Ascending aorta (tissue), 2 donors: ENCODE data around the gene PTPRN. TPM values are rescaled to one million over a fixed set of nuclear protein-coding genes. Genes with fewer than 3 reads are reported as not detected.
"Not testable (repeated sequence)": the region's sequence is repeated elsewhere in the genome, so short reads cannot be mapped to it uniquely, and the experiment has no call there.

ENCODE experiments used
- DNase-seq, 2 donors: peaks; one replicate each; pipeline ENCODE4 v3.0.0-alpha.2; 2019; ENCODE audit warnings: low spot score in 2 of 2
- H3K27ac ChIP-seq, 2 donors: fragments of 200-600 bp; sonication (generic); one replicate each; pipeline ENCODE4 v1.5.1; 2016 to 2017; ENCODE audit warnings: mild to moderate bottlenecking in 1 of 2
- H3K27me3 ChIP-seq: fragments of 200-600 bp; sonication (generic); one replicate; pipeline ENCODE4 v1.5.1; 2017
- H3K36me3 ChIP-seq, 2 donors: fragments of 200-600 bp; sonication (generic); one replicate each; pipeline ENCODE4 v1.5.1; 2016
- H3K4me1 ChIP-seq, 2 donors: fragments of 200-600 bp; sonication (generic); one replicate each; pipeline ENCODE4 v1.5.1; 2016 to 2017; ENCODE audit warnings: mild to moderate bottlenecking in 1 of 2
- H3K4me3 ChIP-seq, 2 donors: fragments of 200-600 bp; sonication (generic); one replicate each; pipeline ENCODE4 v1.5.1; 2016 to 2017; ENCODE audit warnings: mild to moderate bottlenecking in 1 of 2
- H3K9me3 ChIP-seq, 2 donors: fragments of 200-600 bp; sonication (generic); one replicate each; pipeline ENCODE4 v1.5.1; 2016
- intact Hi-C: fragments of 100-400 bp; cut with DNase I; formaldehyde crosslinking; loops from one replicate; pipeline ENCODE4 v1.15.1; 2023
- total RNA-seq: library from RNA; depleted of rRNA; stranded (reverse); fragments of >200 nt; gene quantifications from one replicate; pipeline ENCODE4 v1.1.0, GENCODE V29; 2016
- TF ChIP-seq, protein P1 (sequence below), 3 experiments: fragments of 200-600 bp in 2 of 3; fragments of 450-650 bp in 1 of 3; sonication (generic) in 2 of 3; IDR thresholded peaks; one replicate each; pipeline ENCODE4 v1.5.1; 2016 to 2019; ENCODE audit warnings: antibody characterized with exemption in 3 of 3, mild to moderate bottlenecking in 1 of 3, moderate library complexity in 1 of 3

The PTPRN gene
- total RNA-seq, 1 donor from 2014 or later: not detected

DNA sequence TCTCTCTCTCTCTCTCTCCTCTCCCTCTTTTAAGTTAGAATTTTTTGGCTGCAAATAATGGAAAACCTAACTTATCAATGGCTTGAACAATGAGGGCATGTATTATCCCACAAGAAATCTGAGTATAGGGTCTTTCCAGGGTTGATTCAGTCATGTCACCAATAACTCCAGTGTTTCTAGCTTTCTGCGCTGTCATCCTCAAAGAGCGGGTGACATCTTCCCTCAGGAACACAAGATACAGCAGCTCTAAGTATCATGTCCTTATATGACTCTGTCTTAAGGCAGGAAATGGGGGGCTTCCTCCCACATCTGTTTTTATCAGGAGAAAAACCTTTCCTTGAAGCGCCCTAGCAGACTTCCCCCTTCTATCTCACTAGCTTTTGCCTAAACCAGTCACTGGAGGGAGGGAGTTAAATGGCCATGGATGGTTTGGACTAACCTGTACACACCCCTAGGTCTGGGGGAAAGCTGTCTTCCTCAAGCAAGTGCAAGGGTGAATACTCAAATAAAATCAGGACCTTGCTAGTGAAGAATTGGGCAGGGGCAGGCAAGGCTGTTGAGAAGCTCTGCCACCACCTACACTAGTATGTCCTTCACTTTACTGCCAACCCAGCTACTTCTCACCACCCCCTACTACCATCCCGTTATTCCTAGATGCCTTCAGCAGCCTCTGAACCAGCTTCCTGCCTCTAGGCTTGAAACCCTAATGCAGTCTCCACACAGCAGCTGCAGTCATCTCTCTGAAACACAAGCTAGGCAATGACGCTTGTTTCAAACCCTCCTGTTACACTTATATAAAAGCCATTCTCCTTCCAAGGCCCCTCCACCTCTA lies 48.0 kb downstream of the PTPRN start:
- H3K27ac ChIP-seq: no peak overlapping the region
- H3K4me3 ChIP-seq: no peak overlapping the region
- no peaks in the 10 kb centered on the region for H3K9me3 ChIP-seq
- TF ChIP-seq, protein P1, sequence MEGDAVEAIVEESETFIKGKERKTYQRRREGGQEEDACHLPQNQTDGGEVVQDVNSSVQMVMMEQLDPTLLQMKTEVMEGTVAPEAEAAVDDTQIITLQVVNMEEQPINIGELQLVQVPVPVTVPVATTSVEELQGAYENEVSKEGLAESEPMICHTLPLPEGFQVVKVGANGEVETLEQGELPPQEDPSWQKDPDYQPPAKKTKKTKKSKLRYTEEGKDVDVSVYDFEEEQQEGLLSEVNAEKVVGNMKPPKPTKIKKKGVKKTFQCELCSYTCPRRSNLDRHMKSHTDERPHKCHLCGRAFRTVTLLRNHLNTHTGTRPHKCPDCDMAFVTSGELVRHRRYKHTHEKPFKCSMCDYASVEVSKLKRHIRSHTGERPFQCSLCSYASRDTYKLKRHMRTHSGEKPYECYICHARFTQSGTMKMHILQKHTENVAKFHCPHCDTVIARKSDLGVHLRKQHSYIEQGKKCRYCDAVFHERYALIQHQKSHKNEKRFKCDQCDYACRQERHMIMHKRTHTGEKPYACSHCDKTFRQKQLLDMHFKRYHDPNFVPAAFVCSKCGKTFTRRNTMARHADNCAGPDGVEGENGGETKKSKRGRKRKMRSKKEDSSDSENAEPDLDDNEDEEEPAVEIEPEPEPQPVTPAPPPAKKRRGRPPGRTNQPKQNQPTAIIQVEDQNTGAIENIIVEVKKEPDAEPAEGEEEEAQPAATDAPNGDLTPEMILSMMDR (IDR thresholded peaks at IDR 0.05): no peak
- H3K4me1 ChIP-seq: no peaks in the 10 kb centered on the region
- intact Hi-C loops: no loop called here
- no peak for DNase-seq
- no peaks in the 10 kb centered on the region for H3K27me3 ChIP-seq
- no peaks in the 10 kb centered on the region for H3K36me3 ChIP-seq

DNA sequence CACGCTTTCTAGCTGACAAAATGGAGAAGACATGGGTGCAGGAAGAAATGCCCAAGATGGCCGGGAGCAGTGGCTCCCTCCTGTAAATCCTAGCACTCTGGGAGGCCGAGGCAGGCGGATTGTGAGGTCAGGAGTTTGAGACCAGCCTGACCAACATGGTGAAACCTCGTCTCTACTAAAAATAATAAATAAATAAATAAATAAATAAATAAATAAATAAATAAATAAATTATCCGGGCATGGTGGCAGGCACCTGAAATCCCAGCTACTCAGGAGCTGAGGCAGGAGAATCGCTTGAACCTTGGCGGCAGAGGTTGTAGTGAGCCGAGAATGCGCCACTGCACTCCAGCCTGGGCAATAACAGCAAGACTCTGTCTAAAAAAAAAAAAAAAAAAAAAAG lies 50.3 kb downstream of the PTPRN start:
- H3K36me3 ChIP-seq, H3K4me3 ChIP-seq, H3K27ac ChIP-seq, intact Hi-C loops, H3K4me1 ChIP-seq, H3K27me3 ChIP-seq, H3K9me3 ChIP-seq, DNase-seq: not testable (repeated sequence)

DNA sequence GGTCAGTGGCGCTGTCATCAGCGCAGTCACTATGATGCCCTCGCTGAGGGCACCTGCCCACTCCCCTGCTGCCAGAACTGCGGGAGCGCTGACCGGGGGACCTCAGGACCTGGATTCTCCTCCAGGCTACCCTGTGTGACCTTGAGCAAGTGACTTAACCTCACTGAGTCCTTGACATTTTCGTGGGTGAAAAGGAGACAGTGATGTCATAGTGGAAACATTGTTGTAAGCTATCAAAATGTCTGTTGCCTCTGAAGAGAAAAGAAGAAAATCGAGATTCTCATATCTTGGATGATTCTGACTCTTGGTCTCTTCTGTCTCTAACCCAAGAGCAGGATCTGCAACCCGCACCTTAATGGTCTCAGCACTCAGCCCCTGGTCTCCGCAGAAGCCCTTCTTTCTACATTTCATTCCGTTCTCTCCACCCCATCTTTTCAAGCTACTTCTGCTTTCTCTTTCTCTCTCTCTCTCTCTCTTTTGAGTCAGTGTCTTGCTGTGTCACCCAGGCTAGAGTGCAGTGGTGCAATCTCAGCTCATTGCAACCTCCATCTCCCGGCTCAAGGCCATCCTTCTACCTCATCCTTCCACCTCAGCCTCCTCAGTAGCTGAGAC lies 54.5 kb downstream of the PTPRN start:
- Histone ChIP-seq H3K4me1 (peaks cover 13 to 34% of the 10 kb centered on the region in 2 donors), H3K27me3 (no peaks in the 10 kb centered on the region), H3K36me3 (peaks cover 0 to 16% of the 10 kb centered on the region in 2 donors), H3K27ac (peak overlapping the region; percentile 96 to 99), H3K4me3 (peak overlapping the region; percentile 70 to 73), H3K9me3 (no peaks in the 10 kb centered on the region)
- DNase-seq: no peak
- TF ChIP-seq, protein P1 (IDR thresholded peaks at IDR 0.05): no peak
- intact Hi-C loops: loop anchor here (1.0 to 2.0 kb wide), 2 partner anchors 20 to 40 kb away; no protein-coding TSS in a partner anchor

DNA sequence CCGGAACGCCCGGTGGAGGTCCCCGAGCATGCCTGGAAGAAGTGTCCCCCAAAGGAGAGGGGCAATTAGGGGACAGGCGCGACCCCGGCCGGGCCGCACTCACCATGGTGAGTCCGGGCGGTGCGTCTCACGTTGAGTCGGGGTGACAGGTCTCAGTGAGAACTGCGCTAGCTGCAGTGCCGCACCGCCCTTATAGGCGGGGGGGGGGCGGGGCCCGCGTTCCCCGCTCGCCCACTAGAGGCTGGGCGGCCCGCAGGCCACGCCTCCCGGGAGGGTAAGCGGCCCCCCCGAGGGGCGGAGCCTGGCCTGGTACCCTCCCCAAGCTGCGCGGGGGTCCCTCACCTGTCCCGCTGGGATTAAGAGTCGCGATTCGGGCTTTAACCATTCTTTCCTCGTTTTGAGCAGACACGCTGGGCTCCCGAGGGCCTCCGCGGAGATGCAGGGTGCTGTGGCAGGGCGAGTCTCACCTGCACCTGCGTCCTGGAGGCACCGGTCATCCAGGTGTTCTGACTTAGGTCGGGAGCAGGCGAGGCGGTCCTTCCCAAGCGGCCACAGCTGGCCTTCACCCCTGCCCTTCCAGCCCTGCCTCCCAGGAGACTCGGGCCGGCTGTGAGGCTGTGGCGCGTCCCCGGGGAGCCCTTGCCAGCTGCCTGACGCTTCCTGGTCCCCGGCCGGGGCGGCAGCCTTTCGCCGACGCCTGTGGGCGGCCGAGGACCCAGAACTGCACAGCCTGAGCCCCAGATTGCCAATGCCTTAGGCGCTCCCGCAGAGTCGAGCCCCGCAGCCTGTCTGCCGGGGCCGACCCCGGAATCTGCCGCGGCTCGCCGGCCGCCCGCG lies 55.2 kb downstream of the PTPRN start, which contains the start of gene TUBA4A:
Gene TUBA4A, minus strand, starts transcription at position 166 of the 837 bp plus-strand sequence. Its CDS starts 60 bp downstream, at position 106.
- peak within 1 kb of the TSS; percentile 96 to 99 for H3K27ac ChIP-seq
- H3K9me3 ChIP-seq: no peaks in the 10 kb centered on the region
- peaks cover 0 to 16% of the 10 kb centered on the region in 2 donors for H3K36me3 ChIP-seq
- peaks cover 15 to 39% of the 10 kb centered on the region in 2 donors for H3K4me1 ChIP-seq
- TF ChIP-seq, protein P1 (IDR thresholded peaks at IDR 0.05): peak in 1 of 3 experiments; percentile 8
- intact Hi-C loops: loop anchor here (1.0 to 2.0 kb wide), 3 partner anchors 20 to 77 kb away; partner anchors contain the start of gene CNPPD1
- H3K27me3 ChIP-seq: no peaks in the 10 kb centered on the region
- peak; percentile 58 to 93 for DNase-seq
- peak within 1 kb of the TSS; percentile 70 to 73 for H3K4me3 ChIP-seq

DNA sequence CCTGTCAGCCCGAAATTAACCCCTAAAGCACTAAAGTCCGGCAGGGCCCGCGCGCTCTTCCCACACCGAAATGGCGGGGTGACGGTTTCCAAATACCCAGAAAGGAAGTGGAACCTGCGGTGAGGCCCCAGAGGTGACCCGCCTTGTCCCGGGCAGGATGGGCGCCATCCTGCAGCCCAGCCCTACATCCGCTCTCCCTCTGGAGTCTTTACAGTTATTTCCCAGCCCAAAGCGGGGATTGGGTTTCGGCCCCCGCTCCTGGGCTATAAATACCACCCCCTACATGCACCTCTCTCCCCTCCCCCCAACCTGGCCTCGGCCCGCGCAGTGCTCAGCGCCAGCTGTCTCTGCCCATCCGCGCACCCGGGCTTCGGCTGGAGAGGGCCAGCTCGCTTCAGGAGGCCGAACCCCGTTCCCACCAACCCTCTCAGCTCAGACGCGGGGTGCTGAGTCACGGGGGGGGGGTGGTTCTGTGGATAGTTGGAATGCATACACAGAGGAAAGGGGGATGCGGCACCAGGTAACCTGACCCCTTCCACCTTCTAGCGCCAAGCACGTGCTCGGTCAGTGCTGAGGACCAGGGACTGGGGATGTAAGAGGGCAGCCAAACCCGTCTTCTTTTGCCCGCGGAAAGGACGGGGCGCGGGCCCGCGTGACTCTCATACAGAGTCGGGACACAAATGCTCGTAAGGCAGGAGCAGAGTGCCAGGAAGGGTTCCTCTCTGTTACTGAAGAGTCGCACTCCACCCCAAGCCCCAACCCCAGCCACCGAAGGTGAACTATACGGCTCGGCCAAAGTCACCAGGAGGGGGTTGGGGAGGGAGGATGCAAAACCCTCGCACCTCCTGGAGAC lies 56.1 kb downstream of the PTPRN start, which contains the start of gene TUBA4B:
Gene TUBA4B, plus strand, starts transcription at position 344 of the 853 bp plus-strand sequence. Its CDS starts 165 bp downstream, at position 509.
- H3K27me3 ChIP-seq: no peaks in the 10 kb centered on the region
- TF ChIP-seq, protein P1 (IDR thresholded peaks at IDR 0.05): no peak
- peaks cover 24 to 47% of the 10 kb centered on the region in 2 donors for H3K4me1 ChIP-seq
- DNase-seq: peak; percentile 29 to 78
- H3K9me3 ChIP-seq: no peaks in the 10 kb centered on the region
- intact Hi-C loops: loop anchor here (2.0 kb wide), 1 partner anchor 76 kb away; the partner anchor contains the start of gene CNPPD1
- peak within 1 kb of the TSS; percentile 70 to 73 for H3K4me3 ChIP-seq
- peak within 1 kb of the TSS; percentile 96 to 99 for H3K27ac ChIP-seq
- peaks cover 4 to 20% of the 10 kb centered on the region in 2 donors for H3K36me3 ChIP-seq
